ENCODE measurements around the gene KBTBD12.

DNA sequence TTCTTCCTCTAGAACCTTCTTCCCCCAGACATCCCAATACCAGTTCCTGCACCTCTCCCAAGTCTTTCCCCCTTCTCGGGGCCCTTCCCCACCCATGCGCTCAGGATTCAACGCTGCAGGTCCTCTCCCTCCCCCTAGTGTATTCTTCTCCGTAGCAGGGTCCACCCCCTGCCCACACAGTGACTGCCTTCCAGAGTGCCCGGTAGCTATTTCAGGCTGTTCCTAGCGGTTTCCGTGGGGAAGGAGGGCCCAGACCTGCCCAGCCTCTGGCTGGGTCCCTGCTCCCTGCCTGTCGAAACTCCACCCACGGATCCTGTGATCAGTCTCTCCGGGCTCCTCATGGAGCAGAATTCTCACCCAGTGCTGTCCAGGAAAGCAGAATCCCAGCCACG, 92.0 kb downstream of the KBTBD12 start:
- TF ChIP-seq, protein P1, sequence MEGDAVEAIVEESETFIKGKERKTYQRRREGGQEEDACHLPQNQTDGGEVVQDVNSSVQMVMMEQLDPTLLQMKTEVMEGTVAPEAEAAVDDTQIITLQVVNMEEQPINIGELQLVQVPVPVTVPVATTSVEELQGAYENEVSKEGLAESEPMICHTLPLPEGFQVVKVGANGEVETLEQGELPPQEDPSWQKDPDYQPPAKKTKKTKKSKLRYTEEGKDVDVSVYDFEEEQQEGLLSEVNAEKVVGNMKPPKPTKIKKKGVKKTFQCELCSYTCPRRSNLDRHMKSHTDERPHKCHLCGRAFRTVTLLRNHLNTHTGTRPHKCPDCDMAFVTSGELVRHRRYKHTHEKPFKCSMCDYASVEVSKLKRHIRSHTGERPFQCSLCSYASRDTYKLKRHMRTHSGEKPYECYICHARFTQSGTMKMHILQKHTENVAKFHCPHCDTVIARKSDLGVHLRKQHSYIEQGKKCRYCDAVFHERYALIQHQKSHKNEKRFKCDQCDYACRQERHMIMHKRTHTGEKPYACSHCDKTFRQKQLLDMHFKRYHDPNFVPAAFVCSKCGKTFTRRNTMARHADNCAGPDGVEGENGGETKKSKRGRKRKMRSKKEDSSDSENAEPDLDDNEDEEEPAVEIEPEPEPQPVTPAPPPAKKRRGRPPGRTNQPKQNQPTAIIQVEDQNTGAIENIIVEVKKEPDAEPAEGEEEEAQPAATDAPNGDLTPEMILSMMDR (IDR thresholded peaks at IDR 0.05; ENCODE audit: insufficient read depth, low read length, poor library complexity, severe bottlenecking), result no peak
- no peak for TF ChIP-seq EZH2phosphoT487 (conservative IDR thresholded peaks at IDR 0.05; ENCODE audit: low read length)
